Lung (tissue), 12 donors: ENCODE data around the gene MYO3B. TPM values are rescaled to one million over a fixed set of nuclear protein-coding genes. Genes with fewer than 3 reads are reported as not detected.

Experiments
- ATAC-seq: fragments of 200-7000 bp; cut with Tn5 transposase; one replicate; pipeline ENCODE4 v1.9.1; 2020; ENCODE audit warnings: moderate number of reproducible peaks; ENCODE audit not compliant: insufficient read depth, low FRiP score
- DNase-seq, 3 donors: peaks; one replicate each; pipeline ENCODE4 v3.0.0-alpha.2; 2013 to 2017
- H3K27ac ChIP-seq, 2 donors: one replicate each; pipeline ENCODE4 v1.5.1; 2013; ENCODE audit warnings: mild to moderate bottlenecking in 2 of 2, moderate library complexity in 2 of 2, control low read depth in 1 of 2, inconsistent platforms in 1 of 2, low read depth in 1 of 2, low read length in 1 of 2
- H3K27me3 ChIP-seq, 3 donors: one replicate each; pipeline ENCODE4 v1.5.1; 2013; ENCODE audit warnings: low read length in 2 of 3; ENCODE audit not compliant: control insufficient read depth in 3 of 3, insufficient read depth in 3 of 3
- H3K36me3 ChIP-seq, 4 donors: one replicate each; pipeline ENCODE4 v1.5.1; 2013; ENCODE audit warnings: low read length in 4 of 4, mild to moderate bottlenecking in 1 of 4, moderate library complexity in 1 of 4; ENCODE audit not compliant: control insufficient read depth in 4 of 4, insufficient read depth in 4 of 4
- H3K4me1 ChIP-seq, 5 donors: one replicate each; pipeline ENCODE4 v1.5.1; 2013; ENCODE audit warnings: low read length in 5 of 5, mild to moderate bottlenecking in 2 of 5, moderate library complexity in 1 of 5; ENCODE audit not compliant: control insufficient read depth in 5 of 5, insufficient read depth in 5 of 5
- H3K4me3 ChIP-seq: one replicate; pipeline ENCODE4 v1.5.1; 2013; ENCODE audit warnings: mild to moderate bottlenecking, control low read depth, moderate library complexity
- H3K9ac ChIP-seq, 2 donors: one replicate each; pipeline ENCODE4 v1.5.1; 2013; ENCODE audit warnings: low read length in 2 of 2, control low read depth in 1 of 2; ENCODE audit not compliant: insufficient read depth in 1 of 2
- H3K9me3 ChIP-seq, 4 donors: one replicate each; pipeline ENCODE4 v1.5.1; 2013; ENCODE audit warnings: low read length in 3 of 4, mild to moderate bottlenecking in 1 of 4, moderate library complexity in 1 of 4; ENCODE audit not compliant: control insufficient read depth in 4 of 4, insufficient read depth in 3 of 4
- WGBS, 2 donors: extraction: QIAGEN DNeasy Blood & Tissue Kit; methylation state at CpG; one replicate each; pipeline ENCODE4 v1.1.7; 2013; 5-methylcytosine and 5-hydroxymethylcytosine counted together
- polyA plus RNA-seq, 2 donors: library from polyadenylated mRNA; stranded (reverse); fragments of 200-250 nt; gene quantifications; one replicate each; pipeline ENCODE4 v1.2.1, GENCODE V29; 2013
- total RNA-seq, 2 donors: library from RNA; depleted of rRNA in 1 of 2; stranded (reverse); fragments of >200 nt in 1 of 2; gene quantifications; one replicate each; pipeline ENCODE4 v1.2.1, GENCODE V29; 2014 to 2021
- TF ChIP-seq, protein P1 (sequence below): IDR thresholded peaks from 2 replicates; pipeline ENCODE4 v1.5.1; 2012; ENCODE audit warnings: mild to moderate bottlenecking; ENCODE audit errors: control extremely low read depth, extremely low read depth
- donor health status: control.
- donor health status: control.
- donor health status: Bipolar disorder and iron deficiency.
- donor health status: healthy.
- donor health status: DM: yes; HTN: yes; CAD: no.

The MYO3B gene
- total and polyA plus RNA-seq, 4 donors: 0.03 to 0.82 (median 0.05) TPM; not detected in 1

- DNase-seq (no peak), ATAC-seq (no peak)
- no peaks in the 10 kb centered on the region for H3K36me3 ChIP-seq
- H3K27ac ChIP-seq: no peak overlapping the region
- no peaks in the 10 kb centered on the region for H3K27me3 ChIP-seq
- no peak overlapping the region for H3K4me3 ChIP-seq
- no peak overlapping the region for H3K9ac ChIP-seq
- WGBS, 2 donors: 65 to 74% methylated on average over 7 of the region's 7 CpGs
- H3K4me1 ChIP-seq: peaks cover 0 to 15% (median 0%) of the 10 kb centered on the region in 5 donors
- H3K9me3 ChIP-seq: no peaks in the 10 kb centered on the region
- TF ChIP-seq, protein P1, sequence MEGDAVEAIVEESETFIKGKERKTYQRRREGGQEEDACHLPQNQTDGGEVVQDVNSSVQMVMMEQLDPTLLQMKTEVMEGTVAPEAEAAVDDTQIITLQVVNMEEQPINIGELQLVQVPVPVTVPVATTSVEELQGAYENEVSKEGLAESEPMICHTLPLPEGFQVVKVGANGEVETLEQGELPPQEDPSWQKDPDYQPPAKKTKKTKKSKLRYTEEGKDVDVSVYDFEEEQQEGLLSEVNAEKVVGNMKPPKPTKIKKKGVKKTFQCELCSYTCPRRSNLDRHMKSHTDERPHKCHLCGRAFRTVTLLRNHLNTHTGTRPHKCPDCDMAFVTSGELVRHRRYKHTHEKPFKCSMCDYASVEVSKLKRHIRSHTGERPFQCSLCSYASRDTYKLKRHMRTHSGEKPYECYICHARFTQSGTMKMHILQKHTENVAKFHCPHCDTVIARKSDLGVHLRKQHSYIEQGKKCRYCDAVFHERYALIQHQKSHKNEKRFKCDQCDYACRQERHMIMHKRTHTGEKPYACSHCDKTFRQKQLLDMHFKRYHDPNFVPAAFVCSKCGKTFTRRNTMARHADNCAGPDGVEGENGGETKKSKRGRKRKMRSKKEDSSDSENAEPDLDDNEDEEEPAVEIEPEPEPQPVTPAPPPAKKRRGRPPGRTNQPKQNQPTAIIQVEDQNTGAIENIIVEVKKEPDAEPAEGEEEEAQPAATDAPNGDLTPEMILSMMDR: no peak
Observed at GRCh38 chr2:170214309-170214948, 36.5 kb downstream of the MYO3B start.

GRCh38 chr2:170215021-170215420, 37.1 kb downstream of the MYO3B start:
- Histone ChIP-seq H3K9ac (no peak overlapping the region), H3K9me3 (no peaks in the 10 kb centered on the region), H3K27ac (no peak overlapping the region), H3K4me3 (no peak overlapping the region), H3K27me3 (no peaks in the 10 kb centered on the region), H3K36me3 (no peaks in the 10 kb centered on the region), H3K4me1 (peaks cover 0 to 15% (median 0%) of the 10 kb centered on the region in 5 donors)
- 50 to 85% methylated on average over 2 of the region's 2 CpGs for WGBS, 2 donors
- TF ChIP-seq, protein P1: no peak
- DNase-seq: no peak
- no peak for ATAC-seq

- DNase-seq: no peak
Observed at GRCh38 chr2:170216428-170216827, 38.5 kb downstream of the MYO3B start.

More at GRCh38 chr2:170216428-170216827, 38.5 kb downstream of the MYO3B start:
- Histone ChIP-seq H3K36me3 (no peaks in the 10 kb centered on the region), H3K27ac (no peak overlapping the region), H3K27me3 (no peaks in the 10 kb centered on the region), H3K9ac (no peak overlapping the region), H3K9me3 (no peaks in the 10 kb centered on the region), H3K4me3 (no peak overlapping the region), H3K4me1 (peaks cover 0 to 18% (median 0%) of the 10 kb centered on the region in 5 donors)
- TF ChIP-seq, protein P1: no peak
- ATAC-seq: no peak
- WGBS, 2 donors: 94 to 98% methylated on average over 3 of the region's 3 CpGs
